ENCODE data around the gene PRSS38.

PRSS38 gene

DNA sequence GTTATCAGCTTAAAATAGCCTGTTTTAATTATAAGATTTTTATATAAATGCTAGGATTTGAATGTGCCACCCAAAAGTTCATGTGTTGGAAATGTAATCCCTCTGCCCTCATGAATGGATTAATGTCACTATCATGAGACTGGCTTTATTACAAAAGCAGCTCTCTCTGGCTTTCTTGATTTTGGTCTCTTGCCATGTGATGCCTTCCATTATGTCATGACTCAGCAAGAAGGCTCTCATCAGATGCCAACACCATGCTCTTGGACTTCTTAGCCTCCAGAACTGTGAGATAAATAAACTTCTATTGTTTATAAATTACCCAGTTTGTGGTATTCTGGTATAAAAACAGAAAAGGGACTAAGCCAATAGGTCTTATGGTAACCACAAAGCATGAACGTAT is 6.9 kb upstream of the PRSS38 start:
- no peak overlapping the region for H3K27ac ChIP-seq
- TF ChIP-seq, protein P1, sequence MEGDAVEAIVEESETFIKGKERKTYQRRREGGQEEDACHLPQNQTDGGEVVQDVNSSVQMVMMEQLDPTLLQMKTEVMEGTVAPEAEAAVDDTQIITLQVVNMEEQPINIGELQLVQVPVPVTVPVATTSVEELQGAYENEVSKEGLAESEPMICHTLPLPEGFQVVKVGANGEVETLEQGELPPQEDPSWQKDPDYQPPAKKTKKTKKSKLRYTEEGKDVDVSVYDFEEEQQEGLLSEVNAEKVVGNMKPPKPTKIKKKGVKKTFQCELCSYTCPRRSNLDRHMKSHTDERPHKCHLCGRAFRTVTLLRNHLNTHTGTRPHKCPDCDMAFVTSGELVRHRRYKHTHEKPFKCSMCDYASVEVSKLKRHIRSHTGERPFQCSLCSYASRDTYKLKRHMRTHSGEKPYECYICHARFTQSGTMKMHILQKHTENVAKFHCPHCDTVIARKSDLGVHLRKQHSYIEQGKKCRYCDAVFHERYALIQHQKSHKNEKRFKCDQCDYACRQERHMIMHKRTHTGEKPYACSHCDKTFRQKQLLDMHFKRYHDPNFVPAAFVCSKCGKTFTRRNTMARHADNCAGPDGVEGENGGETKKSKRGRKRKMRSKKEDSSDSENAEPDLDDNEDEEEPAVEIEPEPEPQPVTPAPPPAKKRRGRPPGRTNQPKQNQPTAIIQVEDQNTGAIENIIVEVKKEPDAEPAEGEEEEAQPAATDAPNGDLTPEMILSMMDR (conservative IDR thresholded peaks at IDR 0.05) = no peak

DNA sequence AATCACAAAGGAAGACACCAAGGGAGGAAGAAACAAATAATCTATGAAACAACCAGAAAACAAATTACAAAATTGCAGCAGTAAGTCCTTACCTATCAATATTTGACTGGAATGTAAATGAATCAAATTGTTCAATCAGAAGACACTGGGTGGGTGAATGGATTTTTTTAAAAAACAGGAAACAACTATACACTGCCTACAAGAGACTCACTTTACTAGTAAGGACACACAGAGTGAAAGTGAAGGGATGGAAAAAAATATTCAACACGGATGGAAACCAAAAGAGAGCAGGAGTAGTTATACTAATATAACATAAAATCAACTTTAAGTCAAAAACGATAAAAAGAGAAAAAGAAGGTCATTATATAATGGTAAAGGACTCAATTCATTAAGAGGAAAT is 6.4 kb upstream of the PRSS38 start:
- H3K27ac ChIP-seq = no peak overlapping the region
- TF ChIP-seq, protein P1 (conservative IDR thresholded peaks at IDR 0.05) = no peak

DNA sequence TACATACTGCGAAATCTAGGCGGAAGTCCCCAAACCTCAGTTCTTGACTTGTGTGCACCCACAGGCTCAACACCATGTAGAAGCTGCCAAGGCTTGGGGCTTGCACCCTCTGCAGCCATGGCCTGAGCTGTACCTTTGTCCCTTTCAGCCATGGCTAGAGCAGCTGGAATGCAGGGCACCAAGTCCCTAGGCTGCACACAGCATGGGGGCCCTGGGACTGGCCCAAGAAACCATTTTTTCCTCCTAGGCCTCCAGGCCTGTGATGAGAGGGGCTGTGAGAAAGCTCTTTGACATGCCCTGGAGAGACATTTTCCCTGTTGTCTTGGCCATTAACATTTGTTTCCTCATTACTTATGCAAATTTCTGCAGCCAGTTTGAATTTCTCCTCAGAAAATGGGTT is 1.5 kb upstream of the PRSS38 start:
- no peak overlapping the region for H3K27ac ChIP-seq
- TF ChIP-seq, protein P1 (conservative IDR thresholded peaks at IDR 0.05) = no peak

DNA sequence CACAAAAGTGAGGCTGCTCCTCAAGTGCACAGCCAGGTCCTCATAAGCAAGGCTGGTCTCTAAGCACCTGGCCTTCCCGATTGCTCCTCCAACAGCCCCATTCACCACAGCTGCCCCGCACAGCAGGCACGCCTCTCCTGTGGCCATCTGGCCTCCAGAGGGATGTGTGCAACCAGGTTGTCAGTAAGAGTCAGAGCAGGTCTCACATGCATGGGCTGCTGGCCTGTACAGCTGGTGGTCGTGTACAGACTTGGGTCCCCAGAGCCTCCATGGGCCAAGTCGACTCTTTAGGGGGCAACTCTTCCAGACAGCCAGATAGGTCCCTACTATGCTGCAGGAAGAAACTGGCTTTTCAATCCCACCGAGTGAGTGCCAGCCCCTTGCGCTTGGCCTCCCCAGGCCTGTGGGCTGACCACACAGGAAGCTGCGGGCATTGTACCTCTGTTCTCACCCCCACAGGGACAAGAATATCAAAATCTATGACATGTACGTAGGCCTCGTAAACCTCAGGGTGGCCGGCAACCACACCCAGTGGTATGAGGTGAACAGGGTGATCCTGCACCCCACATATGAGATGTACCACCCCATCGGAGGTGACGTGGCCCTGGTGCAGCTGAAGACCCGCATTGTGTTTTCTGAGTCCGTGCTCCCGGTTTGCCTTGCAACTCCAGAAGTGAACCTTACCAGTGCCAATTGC is 1.4 kb downstream of the PRSS38 start:
- TF ChIP-seq, protein P1 (conservative IDR thresholded peaks at IDR 0.05) = no peak
- H3K27ac ChIP-seq = no peak overlapping the region

DNA sequence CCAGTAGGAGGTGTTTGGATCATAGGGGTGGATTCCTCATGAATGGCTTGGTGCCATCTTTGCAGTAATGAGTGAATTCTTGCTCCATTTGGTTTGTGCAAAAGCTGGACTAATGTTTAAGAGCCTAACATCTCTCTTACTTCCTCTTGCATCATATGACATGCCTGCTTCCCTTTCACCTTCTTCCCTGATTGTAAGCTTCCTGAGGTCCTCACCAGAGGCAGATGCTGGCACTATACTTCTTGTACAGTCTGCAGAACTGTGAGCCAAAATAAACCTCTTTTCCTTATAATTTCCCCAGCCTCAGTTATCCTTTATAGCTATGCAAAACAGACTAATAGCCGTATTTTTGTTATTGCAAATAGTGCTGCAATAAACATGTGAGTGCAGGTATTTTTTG is 8.1 kb downstream of the PRSS38 start:
- TF ChIP-seq, protein P1 (conservative IDR thresholded peaks at IDR 0.05) = no peak
- no peak overlapping the region for H3K27ac ChIP-seq

DNA sequence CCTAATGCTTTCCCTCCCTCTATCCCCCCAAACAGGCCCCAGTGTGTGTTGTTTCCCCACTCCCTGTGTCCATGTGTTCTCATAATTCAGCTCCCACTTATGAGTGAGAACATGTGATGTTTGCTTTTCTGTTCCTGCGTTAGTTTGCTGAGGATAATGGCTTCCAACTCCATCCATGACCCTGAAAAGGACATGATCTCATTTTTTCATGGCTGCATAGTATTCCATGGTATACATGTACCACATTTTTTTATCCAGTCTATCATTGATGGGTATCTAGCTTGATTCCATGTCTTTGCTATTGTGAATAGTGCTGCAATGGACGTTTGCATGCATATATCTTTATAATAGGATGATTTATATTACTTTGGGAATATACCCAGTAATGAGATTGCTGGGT is 8.7 kb downstream of the PRSS38 start:
- no peak overlapping the region for H3K27ac ChIP-seq
- TF ChIP-seq, protein P1 (conservative IDR thresholded peaks at IDR 0.05) = no peak

DNA sequence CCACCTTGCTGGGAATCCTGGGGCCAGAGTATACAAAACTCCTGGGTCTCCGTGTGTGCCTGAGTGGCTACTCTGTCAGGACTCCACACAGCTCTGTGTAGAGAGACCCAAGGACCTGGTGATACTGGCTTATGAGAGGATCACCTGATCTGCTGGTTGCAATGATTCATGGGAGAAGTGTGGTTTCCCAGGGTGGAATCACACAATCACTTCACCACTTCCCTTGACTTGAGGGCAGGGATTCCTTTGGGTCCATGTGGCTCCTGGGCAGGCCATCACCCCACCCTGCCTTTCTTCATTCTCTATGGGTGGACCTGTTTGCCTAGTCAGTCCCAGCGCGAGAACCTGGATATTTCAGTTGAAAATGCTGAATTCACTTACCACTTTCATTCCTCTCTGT is 13.3 kb downstream of the PRSS38 start:
- H3K27ac ChIP-seq = no peak overlapping the region
- TF ChIP-seq, protein P1 (conservative IDR thresholded peaks at IDR 0.05) = no peak

Data from VCaP (cell line).